Lung microvascular endothelial cell (primary cell): Measurements from ENCODE around the gene ETS1. TPM values are rescaled to one million over a fixed set of nuclear protein-coding genes. Genes with fewer than 3 reads are reported as not detected.

ENCODE experiments used
- DNase-seq, 2 donors: peaks; one replicate each; pipeline versions ENCODE4 v3.0.0 to v3.0.0-alpha.2; 2010; ENCODE audit warnings: low read depth in 2 of 2
- total RNA-seq: library from RNA; depleted of rRNA; stranded (reverse); fragments of >200 nt; gene quantifications from 2 replicates; pipeline ENCODE4 v1.2.1, GENCODE V29; 2014

Gene ETS1
- total RNA-seq, 1 donor from 2014 or later, result 88.5 TPM

- DNase-seq, result peak; percentile 19 to 53
Measured at GRCh38 chr11:128411812-128412211, 175.5 kb downstream of the ETS1 start.

GRCh38 chr11:128411150-128411549, 176.2 kb downstream of the ETS1 start:
- no peak for DNase-seq

GRCh38 chr11:128409476-128409875, 177.9 kb downstream of the ETS1 start:
- peak in 1 of 2 donors; percentile 80 for DNase-seq

Other genes starting within 250 kb of the ETS1 start
- gene FLI1, start 106.5 kb upstream of the ETS1 start, total RNA-seq, result 95.5 and 119 TPM in 2 replicates